ENCODE results near the gene KRTAP29-1.
"Not testable (repeated sequence)": the region's sequence is repeated elsewhere in the genome, so short reads cannot be mapped to it uniquely, and the experiment has no call there.

KRTAP29-1 gene, protein sequence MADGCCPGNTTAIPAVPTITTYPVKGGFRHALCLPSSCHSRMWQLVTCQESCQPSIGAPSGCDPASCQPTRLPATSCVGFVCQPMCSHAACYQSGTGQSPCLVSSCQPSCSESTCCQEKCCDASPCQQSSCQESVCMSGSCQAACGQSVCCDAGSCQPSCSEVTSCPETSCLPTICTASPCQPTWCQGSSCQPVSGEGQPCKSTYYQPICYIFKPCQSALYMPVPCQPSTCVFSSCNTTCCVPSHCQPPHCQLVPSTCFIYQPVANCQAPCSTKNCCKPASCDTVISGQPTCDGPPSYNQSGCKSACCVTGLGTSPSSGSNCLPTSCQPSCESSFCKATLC

DNA sequence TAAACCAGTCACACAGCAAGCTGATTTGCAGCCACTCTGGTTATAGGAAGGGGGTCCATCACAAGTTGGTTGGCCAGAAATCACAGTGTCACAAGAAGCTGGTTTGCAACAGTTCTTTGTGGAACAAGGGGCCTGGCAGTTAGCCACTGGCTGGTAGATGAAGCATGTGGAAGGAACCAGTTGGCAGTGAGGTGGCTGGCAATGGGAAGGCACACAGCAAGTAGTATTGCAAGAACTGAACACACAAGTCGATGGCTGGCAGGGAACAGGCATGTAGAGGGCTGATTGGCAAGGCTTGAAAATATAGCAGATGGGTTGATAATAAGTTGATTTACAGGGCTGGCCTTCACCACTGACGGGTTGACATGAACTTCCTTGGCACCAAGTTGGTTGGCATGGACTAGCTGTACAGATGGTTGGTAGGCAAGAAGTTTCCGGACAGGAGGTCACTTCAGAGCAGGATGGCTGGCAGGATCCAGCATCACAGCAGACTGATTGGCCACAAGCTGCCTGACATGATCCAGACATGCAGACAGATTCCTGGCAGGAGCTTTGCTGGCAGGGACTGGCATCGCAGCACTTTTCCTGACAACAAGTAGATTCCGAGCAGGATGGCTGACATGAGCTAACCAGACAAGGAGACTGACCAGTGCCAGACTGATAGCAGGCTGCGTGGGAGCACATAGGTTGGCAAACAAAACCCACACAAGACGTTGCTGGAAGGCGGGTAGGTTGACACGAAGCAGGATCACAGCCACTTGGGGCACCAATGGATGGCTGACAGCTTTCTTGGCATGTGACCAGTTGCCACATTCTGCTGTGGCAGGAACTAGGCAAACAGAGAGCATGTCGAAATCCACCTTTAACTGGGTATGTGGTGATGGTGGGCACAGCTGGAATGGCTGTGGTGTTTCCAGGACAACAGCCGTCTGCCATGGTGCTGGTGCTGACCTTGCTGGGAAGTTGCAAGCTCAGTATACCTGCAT lies at the start of gene KRTAP29-1:
Gene KRTAP29-1, minus strand, starts transcription at position 936 of the 986 bp plus-strand sequence. Its CDS starts 0 bp downstream, at position 936.
- no peak for DNase-seq

DNA sequence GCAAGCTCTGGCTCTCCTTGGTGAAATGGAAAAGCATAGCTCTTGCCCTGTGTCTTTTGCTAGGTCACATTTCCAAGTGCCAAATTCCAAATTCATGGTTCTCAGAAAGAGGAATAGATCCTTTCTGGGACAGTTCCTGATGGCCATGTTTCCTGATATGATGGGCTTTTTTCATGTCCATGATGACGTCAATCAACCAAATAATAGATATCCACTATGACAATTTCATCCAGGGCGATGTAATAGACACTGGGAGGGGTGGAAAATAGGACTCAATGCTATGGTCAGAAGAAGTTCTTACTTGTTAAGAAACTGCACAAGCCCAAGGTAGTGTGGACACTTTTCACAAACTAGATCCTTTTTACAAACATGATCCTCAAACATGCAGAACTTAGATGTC lies 48.5 kb upstream of the KRTAP29-1 start:
- DNase-seq = no peak

DNA sequence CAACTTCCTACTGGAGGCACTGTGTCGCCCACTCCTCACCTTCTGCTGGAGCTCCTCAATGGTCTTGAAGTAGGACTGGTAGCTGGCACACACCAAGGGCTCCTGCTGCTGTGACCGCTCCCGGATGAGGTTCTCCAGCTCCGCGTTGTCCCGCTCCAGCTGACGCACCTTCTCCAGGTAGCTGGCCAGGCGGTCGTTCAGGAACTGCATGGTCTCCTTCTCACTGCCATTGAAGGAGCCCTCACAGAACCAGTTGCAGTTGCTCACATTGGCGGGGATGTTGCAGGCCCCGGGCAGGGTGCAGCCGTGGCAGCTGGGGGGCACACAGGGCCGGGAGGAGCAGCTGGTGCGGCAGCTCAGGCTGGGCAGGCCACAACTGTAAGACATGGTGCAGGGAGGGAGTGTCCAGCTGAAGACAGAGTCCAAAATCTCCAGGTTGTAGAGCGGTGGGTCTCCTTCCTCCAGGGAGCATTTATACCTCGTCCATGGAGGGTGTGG lies 47.8 kb upstream of the KRTAP29-1 start, which contains the start of gene KRT33A:
Gene KRT33A, minus strand, starts transcription at position 448 of the 498 bp plus-strand sequence. Its CDS starts 61 bp downstream, at position 387.
- DNase-seq = not testable (repeated sequence)

DNA sequence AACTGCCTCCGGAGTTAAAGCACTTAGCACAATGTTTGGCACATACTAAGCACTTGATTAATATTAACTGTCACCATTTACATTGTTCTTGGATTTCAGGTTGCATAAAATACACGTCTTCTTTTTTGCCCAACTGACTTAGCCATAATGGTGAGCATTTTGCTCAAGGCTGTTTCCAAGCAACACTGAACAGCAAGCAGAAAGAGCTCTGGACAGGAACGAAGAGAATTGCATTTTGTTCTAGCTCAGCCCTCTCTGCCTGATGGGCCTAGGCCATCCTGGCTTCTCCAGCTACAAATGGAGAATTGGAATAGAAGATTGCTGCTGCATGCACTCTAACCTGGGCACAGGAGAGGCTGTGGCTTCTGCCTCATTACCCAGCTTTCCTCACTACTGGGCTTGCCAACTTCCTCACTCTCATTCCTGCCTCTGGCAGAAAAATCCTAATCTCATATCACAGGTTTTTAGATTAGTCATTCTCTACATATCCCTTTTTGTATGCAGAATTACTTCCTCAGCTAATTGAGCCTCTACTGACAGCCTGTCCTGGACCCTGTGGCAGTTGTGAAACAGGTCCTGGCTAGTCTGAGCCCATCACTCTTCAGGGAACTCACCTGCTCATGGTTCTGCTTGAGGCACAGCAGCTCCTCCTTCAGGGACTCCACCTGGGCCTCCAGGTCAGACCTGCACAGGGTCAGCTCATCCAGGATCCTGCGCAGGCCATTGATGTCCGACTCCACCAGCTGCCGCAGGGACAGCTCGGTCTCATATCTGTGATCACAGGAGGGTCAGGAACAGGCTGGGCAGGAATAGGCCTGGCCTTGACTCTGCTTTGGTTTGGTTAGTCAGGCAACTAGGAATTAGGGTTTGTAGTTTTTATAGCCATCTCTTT lies 45.5 kb upstream of the KRTAP29-1 start:
- no peak for DNase-seq

DNA sequence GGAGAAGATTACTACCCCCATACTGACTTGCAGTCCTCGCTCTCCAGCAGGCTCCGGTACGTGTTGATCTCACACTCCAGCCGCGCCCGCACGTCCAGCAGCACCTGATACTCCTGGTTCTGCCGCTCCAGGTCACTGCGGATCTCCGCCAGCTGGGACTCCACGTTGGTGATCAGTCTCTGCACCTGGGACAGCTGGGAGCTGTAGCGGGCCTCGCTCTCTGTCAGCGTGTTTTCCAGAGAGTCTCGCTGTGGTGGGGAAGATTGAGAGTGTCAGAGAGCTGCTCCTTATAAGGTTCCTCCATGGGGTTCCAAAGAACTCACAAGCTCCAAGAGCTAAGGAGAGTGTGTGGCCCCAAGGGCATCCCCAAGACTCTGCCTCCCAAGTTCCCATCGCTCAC lies 43.8 kb upstream of the KRTAP29-1 start:
- not testable (repeated sequence) for DNase-seq

DNA sequence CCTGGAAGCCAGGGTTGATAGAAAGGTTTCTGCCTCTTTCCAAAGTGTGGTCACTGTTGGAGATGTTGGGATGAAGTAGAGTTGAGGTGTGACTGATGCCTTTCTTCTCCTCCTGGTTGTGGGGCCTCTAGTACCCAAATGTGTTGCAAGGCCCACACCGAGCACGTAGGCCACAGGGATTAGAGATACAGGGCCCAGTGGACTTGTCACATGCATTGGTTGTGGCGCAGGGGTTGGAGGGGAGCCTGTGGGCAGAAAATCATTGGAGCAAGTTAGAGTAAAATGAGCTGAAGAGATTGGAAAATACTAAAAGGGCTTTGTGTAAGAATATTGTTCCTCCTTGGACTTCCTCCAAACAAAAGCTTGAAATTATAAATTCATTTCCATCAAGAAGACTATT lies 43.3 kb upstream of the KRTAP29-1 start:
- no peak for DNase-seq

DNA sequence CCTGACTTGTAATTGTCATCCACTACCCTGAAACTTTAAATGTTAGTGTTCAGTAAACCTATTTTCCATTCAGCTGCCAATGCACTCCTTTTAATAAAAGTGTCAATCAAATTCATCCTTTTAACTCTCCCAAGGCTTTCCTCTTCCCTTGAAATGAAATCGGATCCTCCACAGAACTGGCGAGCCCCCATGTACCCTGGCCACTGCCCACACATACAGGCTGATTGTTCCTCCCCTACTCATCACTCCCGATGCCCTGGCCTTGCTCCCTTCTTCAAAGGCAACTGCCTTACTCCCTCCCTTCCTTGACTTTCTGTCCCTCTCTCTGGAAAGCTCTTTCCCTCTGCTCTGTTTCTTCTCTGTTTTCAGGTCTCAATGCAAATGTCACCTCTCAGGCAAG lies 40.4 kb upstream of the KRTAP29-1 start:
- no peak for DNase-seq

DNA sequence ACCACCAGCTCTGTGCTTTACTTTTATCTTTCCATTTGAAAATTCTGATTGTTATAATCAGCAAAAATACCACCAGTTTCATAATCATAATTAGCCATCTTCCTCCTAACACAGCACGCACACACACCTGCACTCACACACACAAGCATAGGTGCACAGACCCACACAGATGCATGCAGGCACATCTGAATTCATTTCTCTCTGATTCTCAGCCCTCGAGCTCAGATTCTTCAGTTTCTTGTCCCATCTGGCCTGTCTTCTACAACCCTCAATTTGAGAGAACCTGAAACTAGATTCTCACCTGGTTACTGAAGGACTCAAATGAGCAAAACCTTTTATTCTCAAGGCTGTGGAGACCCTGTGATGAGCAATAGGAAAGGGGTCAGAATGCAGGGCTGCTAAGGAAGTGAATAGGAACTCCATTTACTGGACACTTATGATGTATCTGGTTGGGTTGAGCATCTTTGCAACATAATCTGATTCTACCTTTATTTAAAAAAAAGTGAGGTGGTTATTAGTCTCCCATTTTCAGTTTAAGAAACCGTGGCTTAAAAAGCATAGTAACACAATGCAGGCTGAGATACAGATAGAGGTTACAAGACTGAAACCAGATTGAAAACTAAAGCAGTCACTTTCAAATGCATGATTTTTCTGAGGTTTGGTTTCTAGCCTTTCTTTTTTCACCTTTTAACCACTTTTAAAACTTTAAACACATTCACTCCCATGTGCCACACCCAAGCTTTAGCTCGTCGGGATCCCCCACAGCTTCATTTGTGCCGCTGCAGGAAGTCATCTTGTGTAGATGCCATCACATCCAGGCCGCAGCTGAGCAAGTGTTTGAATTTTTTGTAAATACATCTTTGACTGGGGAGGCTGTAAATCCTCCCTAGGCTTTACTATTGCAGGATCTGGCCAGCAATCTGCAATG lies 38.5 kb upstream of the KRTAP29-1 start:
- DNase-seq = no peak

DNA sequence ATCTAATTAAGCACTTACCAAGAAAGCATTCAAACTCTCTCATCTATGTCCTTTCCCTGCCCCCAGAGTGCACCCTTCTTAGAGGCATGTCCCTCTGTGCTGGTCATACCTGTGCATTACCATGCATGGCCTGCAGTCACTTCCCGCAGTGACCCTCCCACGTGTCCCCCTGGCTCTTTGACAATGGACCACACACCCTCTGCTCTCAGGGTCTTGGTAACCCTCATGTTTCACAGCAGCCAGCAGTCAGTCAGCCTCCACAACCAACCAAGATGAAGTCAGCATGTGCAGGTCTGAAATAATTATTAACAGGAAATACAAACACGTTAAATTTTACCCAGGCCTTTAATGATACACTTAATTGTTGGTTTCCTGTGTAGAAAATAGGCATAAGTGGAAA lies 37.8 kb upstream of the KRTAP29-1 start:
- DNase-seq = no peak

DNA sequence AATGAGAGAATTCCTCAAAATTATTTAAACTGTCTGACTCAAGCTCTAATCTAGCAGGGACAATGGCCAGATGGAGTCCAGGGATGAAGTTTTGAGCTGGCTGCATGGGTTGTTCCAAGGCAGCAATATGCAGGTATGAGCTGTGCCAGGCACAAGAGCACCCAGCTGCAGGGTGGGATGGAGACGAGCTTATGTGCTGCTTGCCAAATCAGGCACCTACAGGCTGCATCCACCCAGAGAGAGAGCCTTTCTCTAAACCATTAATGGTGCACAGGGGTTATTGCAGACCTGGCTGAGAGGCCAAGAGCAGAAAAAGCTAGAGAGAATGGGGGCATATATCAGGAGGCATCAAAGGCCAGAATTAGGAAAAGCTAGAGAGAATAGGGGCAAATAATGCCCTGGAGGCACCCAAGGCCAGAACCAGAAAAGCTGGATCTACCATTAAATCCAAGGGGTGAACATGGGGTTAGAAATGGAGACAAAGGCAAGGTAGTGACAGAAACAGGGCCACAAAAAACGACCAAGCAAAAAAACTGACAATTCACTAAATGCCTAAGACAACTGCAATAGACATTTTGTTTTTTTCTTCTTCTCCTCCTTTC lies 37.0 kb upstream of the KRTAP29-1 start:
- DNase-seq = no peak

DNA sequence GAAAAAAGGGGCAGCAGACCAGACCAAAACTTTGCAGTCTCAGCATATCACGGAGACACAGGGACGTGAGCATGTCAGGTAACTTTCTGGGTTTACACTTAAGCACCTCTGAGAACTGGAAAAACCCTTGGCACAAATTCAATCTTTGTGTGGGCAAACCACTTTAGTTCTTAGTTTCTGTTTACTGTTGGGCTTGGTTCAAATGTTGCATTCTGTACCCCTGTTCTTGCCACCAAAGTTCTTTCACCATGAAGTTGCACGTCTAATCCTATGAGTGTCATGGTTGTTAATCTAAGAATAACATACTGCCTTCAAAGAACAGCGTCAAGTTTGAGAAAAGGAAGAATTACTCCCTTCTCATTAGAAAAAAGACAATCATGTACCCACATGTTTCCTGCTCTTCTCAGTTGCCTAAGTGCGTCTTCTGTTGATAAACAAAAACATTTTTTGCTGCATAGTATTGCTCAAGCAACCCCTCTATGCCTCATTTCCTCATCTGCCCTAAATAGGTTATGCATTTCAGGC lies 36.4 kb upstream of the KRTAP29-1 start:
- DNase-seq = no peak

DNA sequence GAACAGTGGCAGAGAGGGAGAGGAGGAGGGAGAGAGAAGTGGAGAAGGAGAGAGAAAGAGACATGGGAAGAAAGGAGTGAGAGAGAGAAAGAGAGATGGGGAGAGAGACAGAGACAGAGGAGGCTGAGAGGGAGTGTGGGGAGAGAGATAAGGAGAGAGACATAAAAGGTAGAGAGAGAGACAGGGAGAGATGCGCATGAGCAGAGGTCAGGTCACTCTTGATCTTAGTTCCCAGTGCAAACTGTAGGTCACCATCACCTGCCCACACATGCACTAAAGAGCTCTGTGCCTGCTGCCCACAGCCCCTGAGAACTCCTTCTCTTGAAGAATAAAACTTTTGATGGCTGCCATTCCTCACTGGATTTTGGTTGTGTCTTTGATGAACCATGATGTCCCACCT lies 33.1 kb upstream of the KRTAP29-1 start:
- no peak for DNase-seq

DNA sequence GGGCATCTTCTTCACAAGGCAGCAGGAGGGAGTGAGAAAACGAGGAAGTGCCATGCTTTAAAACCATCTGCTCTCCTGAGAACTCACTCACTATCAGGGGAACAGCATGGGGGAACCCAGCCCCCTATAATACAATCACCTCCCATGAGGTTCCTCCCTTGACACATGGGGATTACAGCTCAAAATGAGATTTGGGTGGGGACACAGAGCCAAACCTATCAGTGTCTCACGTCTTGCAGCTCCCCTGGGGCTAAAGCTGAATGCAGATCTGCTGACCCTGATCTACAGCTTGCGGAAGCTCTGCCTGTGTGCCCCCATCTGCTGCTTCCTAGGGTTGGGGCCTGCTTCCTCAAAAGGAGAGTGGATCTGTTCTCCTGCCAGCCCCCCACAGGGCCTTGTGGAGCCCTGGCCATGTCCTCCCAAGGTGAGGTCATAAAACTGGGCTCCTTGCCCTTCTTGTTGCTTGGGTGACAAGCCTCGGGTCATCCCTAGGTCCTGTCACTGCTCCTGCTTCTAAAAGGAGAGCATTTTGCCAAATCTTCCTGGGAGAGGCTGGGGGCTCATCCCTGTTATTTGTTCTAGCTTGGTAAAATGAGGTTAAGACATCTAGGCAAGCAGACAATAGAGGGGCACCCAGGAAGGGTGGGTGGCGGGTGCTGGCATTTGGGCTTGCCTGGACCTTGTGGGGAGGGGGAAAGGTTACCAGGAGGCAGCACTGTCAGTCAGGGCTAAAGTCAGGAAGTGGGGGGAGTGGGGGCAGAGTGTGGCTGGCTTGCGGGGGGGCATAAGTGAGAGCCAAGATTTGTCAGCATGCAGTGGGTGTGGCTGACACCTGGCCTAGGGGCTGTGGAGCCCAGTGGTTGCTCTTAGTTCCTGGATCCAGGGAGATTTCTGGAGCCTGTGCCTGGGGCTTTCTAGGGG lies 32.0 kb upstream of the KRTAP29-1 start:
- DNase-seq = no peak

DNA sequence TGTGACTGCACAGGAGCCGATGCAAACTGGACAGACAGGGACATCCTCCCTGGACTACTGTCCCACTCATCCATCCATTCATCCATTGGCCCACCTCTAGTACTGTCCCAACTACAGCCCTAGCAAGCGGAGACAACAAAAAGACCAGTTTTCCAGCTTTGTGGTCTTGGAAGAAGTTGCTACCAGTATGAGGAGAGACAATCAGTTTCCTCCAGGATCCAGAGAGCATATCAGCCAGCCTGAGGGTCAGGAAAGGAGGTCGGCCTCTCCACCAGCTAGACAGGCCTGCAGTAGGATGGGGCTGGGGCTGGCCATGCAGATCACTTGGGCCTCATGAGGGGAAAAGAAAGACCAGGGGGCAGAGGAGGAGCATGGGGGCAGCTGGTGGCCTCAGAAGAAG lies 31.2 kb upstream of the KRTAP29-1 start:
- DNase-seq = no peak

DNA sequence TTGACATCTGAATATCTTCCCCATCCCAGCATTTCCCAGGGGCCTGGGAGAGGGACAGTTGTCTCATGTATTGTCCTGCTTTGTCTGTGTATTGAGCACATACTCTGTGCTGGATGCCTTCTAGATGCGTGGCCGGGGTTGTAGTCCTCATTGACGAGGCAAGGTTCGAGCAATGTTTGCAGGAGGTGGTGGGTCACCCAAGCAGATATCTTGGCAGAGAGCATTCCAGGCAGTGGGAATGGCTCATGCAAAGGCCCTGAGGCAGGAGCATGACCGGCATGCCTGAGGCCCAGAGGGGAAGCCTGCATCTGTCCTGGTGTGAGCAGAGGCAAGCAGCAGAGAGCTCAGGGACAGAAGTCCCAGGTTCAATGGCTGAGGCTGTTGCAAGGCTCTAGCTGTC lies 30.4 kb upstream of the KRTAP29-1 start:
- no peak for DNase-seq

DNA sequence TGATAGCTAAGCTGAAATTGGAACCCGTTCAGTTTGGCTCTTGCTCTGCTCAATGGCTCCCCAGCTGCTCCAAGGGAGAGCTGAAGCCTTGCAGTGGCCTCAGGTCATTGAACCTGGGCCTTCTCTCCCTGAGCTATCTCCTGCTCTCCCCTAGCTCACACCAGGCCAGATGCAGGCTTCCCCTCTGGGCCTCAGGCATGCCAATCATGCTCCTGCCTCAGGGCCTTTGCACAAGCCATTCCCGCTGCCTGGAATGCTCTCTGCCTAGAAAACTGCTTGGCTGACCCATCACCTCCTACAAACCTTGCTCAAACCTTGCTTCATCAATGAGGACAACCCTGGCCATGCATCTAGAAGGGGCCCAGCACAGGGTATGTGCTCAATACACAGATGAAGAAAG lies 29.6 kb upstream of the KRTAP29-1 start:
- DNase-seq = no peak

DNA sequence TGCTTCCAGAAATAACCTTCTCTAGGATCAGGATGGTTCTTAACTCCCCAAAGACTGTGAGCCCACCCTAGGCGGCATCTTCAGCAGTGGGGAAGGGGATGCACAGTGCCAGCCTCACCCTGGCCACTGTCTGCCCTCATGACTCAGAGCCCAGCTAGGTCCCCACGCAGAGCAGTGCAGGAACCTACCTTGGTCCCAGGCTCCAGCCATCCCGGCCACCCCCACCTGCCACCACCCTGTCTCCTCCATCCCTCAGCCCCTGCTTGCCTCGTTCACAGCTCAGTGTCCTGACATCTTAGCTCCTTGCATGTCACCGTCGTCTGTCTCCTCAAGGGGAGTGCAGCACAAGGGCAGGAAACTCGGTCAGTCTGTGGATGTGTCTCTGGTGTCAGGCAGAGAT lies 29.0 kb upstream of the KRTAP29-1 start:
- no peak for DNase-seq

DNA sequence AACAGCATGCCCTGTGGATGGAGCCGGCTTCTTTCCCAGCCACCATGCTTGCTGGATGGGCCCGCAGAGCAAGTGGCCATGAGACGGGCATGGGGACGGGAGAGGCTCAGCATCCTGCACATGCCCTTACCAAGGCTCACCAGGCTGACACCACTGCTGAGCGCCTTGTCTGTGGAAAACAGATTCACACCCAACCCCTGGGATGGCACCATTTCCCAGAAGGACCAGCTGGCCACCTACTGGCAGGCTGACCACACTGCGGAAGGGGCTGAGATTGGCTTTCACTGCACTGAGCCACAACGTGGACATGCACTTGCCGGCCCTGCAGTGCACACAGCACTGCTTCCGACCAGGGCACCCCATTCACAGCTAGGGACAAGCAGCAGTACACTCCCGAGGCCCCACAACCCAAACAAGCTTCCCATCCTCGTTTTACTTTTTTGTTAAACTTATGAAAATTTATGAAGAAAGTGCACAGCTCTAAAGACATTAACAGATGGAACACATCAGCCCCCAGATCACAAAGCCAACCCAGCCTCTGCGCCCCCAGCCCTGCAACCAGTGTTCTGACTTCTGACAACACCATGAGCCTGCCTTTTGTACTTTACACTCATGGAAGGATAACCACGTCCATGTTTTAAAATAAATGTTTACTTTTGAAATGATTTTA lies 26.8 kb upstream of the KRTAP29-1 start:
- peak; percentile 44 for DNase-seq

DNA sequence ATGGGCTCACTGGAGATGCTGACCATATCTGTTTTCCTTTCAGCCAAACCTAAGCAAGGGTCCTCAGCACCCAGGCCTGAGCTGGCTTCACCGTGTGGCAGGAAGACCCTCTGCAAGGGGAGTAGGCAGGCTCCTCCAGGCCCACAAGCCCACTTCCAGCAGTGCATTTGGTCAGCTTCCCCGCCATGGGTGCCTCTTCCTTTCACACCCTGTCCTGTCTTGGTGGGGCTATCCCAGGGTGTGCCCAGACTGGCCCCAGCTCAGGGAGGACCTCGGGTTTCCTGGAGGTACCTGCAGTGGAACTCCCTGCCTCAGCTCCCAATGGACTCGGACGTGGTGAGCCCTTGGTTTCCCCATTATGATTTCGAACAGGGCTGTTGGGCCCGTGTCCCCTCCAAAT lies 25.6 kb upstream of the KRTAP29-1 start:
- no peak for DNase-seq

Measured in right hindlimb (tissue), 1 donor.